GM12878 (cell line): ENCODE results near the gene AZU1. TPM values are rescaled to one million over a fixed set of nuclear protein-coding genes. Genes with fewer than 3 reads are reported as not detected.

Experiments
- ATAC-seq: fragments of 200-7000 bp; cut with Tn5 transposase; 3 replicates; pipeline ENCODE4 v1.9.1; 2020; ENCODE audit warnings: mild to moderate bottlenecking, moderate library complexity
- BruUV-seq: library from RNA; stranded (reverse); fragments of 400-500 nt; replicated peaks from 2 replicates; lab custom pipeline; 2021; lab: Mats Ljungman, UMichigan
- CTCF ChIA-PET: fragments of 300-600 bp; sonication (Branson Sonifier 250); formaldehyde crosslinking; extraction: SDS; loops from one replicate; lab custom pipeline; 2021; ENCODE audit warnings: inconsistent platforms; lab: Yijun Ruan, JAX
- POLR2A ChIA-PET: fragments of 350-600 bp; formaldehyde crosslinking; extraction: SDS; loops from one replicate; lab custom pipeline; 2021; ENCODE audit warnings: inconsistent platforms; lab: Charles Lee
- RAD21 ChIA-PET: fragments of 300-600 bp; sonication (Branson Sonifier 250); formaldehyde crosslinking; loops from one replicate; lab custom pipeline; 2023; ENCODE audit warnings: antibody characterized with exemption; ENCODE audit not compliant: unreplicated experiment; lab: Charles Lee
- SMC1A ChIA-PET: fragments of 300-600 bp; sonication (Branson Sonifier 250); formaldehyde crosslinking; loops from one replicate; lab custom pipeline; 2023; ENCODE audit not compliant: unreplicated experiment, uncharacterized antibody; lab: Charles Lee
- DNase-seq: peaks from one replicate; pipeline ENCODE4 v3.0.0-alpha.2; 2011; ENCODE audit warnings: low read depth, low spot score
- FAIRE-seq: peaks from 3 replicates; lab custom pipeline; 2011; peaks lifted over from hg19 to GRCh38; lab: Jason Lieb, UNC
- H2AFZ ChIP-seq: 2 replicates; pipeline ENCODE4 v1.6.0; 2011; ENCODE audit warnings: low read depth, low read length, control low read depth; ENCODE audit not compliant: control insufficient read depth
- H3K27ac ChIP-seq: 2 replicates; pipeline ENCODE4 v1.5.1; 2011; ENCODE audit warnings: control low read depth; ENCODE audit not compliant: control insufficient read depth, insufficient read depth
- H3K27me3 ChIP-seq, 2 experiments: replicated peaks in 1 of 2; 2 replicates each; pipeline versions ENCODE4 v1.6.0 to v1.6.1; 2011; ENCODE audit warnings: low read length in 1 of 2; ENCODE audit not compliant: control insufficient read depth in 2 of 2, insufficient read depth in 2 of 2
- H3K36me3 ChIP-seq, 2 experiments: 2 replicates each; pipeline ENCODE4 v1.5.1; 2011; ENCODE audit warnings: low read length in 1 of 2; ENCODE audit not compliant: control insufficient read depth in 2 of 2, insufficient read depth in 2 of 2
- H3K4me1 ChIP-seq: 2 replicates; pipeline ENCODE4 v1.6.1; 2011; ENCODE audit warnings: mild to moderate bottlenecking, low read length, moderate library complexity, mixed read lengths; ENCODE audit not compliant: control insufficient read depth, insufficient read depth
- H3K4me2 ChIP-seq: 2 replicates; pipeline ENCODE4 v1.6.0; 2011; ENCODE audit warnings: control low read depth; ENCODE audit not compliant: control insufficient read depth, insufficient read depth
- H3K4me3 ChIP-seq: fragments of 200-600 bp; sonication (generic); 2 replicates; pipeline ENCODE4 v1.5.1; 2016
- H3K79me2 ChIP-seq: 2 replicates; pipeline ENCODE4 v1.6.0; 2011; ENCODE audit warnings: low read length; ENCODE audit not compliant: control insufficient read depth, insufficient read depth
- H3K9ac ChIP-seq: 2 replicates; pipeline ENCODE4 v1.8.0; 2011; ENCODE audit warnings: low read length, control low read depth, mixed read lengths; ENCODE audit not compliant: control insufficient read depth, insufficient read depth
- H3K9me3 ChIP-seq: replicated peaks from 3 replicates; pipeline ENCODE4 v1.5.1; 2011; ENCODE audit warnings: mild to moderate bottlenecking, low read length; ENCODE audit not compliant: control insufficient read depth, insufficient read depth
- H4K20me1 ChIP-seq: 2 replicates; pipeline ENCODE4 v1.6.0; 2011; ENCODE audit not compliant: control insufficient read depth, insufficient read depth
- BCL11A ChIP-seq: IDR thresholded peaks from 2 replicates; pipeline ENCODE4 v1.6.1; 2011; ENCODE audit warnings: low read depth, low read length
- CBFB ChIP-seq: IDR thresholded peaks from 2 replicates; pipeline ENCODE4 v1.6.1; 2016; ENCODE audit warnings: antibody characterized with exemption, low read depth
- POLR2A ChIP-seq: IDR thresholded peaks from 2 replicates; pipeline ENCODE4 v1.6.1; 2011; ENCODE audit warnings: low read depth, mild to moderate bottlenecking, low read length
- POLR2AphosphoS5 ChIP-seq: IDR thresholded peaks from 2 replicates; pipeline ENCODE4 v1.6.1; 2011; ENCODE audit warnings: mild to moderate bottlenecking, low read length, inconsistent platforms
- REST ChIP-seq: IDR thresholded peaks from 2 replicates; pipeline ENCODE4 v1.6.1; 2012; ENCODE audit warnings: mild to moderate bottlenecking, low read depth, low read length
- WGBS: methylation state at CpG from one replicate; pipeline ENCODE4 v1.1.6; 2016; ENCODE audit warnings: low lambda C conversion rate; ENCODE audit not compliant: insufficient replicate concordance, insufficient coverage; ENCODE audit errors: missing lambda C conversion rate; 5-methylcytosine and 5-hydroxymethylcytosine counted together
- in situ Hi-C: fragments of 300-500 bp; cut with MboI; formaldehyde crosslinking; loops from 9 replicates; pipeline ENCODE4 v1.14.3; 2018; ENCODE audit warnings: mixed read lengths
- intact Hi-C: fragments of 100-400 bp; cut with micrococcal nuclease; formaldehyde crosslinking; loops from one replicate; pipeline ENCODE4 v1.14.2; 2022; ENCODE audit not compliant: unreplicated experiment
- polyA plus RNA-seq, 11 experiments: library from polyadenylated mRNA; depleted of rRNA in 4 of 11; unstranded in 6 of 11; stranded (reverse) in 5 of 11; fragments of >200 nt; fragmentation: Nextera tagmentation in 4 of 11; fragmentation: Illumina TruSeq in 1 of 11; extraction: Ambion mirVana in 4 of 11; extraction: Trizol in 1 of 11; gene quantifications; 1 replicate in 1 of 11; 2 replicates in 10 of 11; pipeline versions ENCODE4 v1.2.1 to v1.2.3, GENCODE V29; 2011 to 2016; ENCODE audit warnings: inconsistent platforms in 2 of 11, missing spikeins in 2 of 11, low read depth in 1 of 11
- total RNA-seq, 4 experiments: library from RNA; depleted of rRNA in 3 of 4; stranded (reverse); fragments of >200 nt in 3 of 4; fragmentation: Illumina TruSeq in 1 of 4; extraction: Trizol in 1 of 4; gene quantifications; 2 replicates each; pipeline versions ENCODE4 v1.2.1 to v1.2.3, GENCODE V29; 2013 to 2021
- TF ChIP-seq, protein P1 (sequence below): IDR thresholded peaks from 2 replicates; pipeline ENCODE4 v1.6.1; 2011; ENCODE audit warnings: borderline replicate concordance, low read depth, mild to moderate bottlenecking, moderate library complexity, low read length; ENCODE audit not compliant: insufficient read depth, poor library complexity, severe bottlenecking

The AZU1 gene
- total and polyA plus RNA-seq, 10 of the 15 experiments (the other 5 are each of a cell fraction or from before 2014, with no cell fraction given), result not detected

- DNase-seq, result no peak
- FAIRE-seq, result no peak
- intact Hi-C loops, result no loop called here
- H3K27ac ChIP-seq, result no peak overlapping the region
- H2AFZ ChIP-seq, result no peak overlapping the region
- no peak overlapping the region for H3K9ac ChIP-seq
- H3K36me3 ChIP-seq, result peaks cover 14 to 22% of the 10 kb centered on the region in 2 experiments; a peak in 3 of 4 replicates
- H3K27me3 ChIP-seq, result no peaks in the 10 kb centered on the region
- peak; percentile 11 for ATAC-seq
- H3K9me3 ChIP-seq, result no peaks in the 10 kb centered on the region; the same call in 2 of the 3 replicates
- BruUV-seq, result no TSS peak
- no peak overlapping the region for H3K4me3 ChIP-seq
- ChIA-PET RAD21 (no interaction called here), POLR2A (no interaction called here), SMC1A (no interaction called here), CTCF (no interaction called here)
- no peaks in the 10 kb centered on the region for H4K20me1 ChIP-seq
- in situ Hi-C loops, result no loop called here
- no peak for TF ChIP-seq REST
- peak; percentile 33; the same call in 1 of the 2 replicates for TF ChIP-seq BCL11A
- TF ChIP-seq, protein P1, sequence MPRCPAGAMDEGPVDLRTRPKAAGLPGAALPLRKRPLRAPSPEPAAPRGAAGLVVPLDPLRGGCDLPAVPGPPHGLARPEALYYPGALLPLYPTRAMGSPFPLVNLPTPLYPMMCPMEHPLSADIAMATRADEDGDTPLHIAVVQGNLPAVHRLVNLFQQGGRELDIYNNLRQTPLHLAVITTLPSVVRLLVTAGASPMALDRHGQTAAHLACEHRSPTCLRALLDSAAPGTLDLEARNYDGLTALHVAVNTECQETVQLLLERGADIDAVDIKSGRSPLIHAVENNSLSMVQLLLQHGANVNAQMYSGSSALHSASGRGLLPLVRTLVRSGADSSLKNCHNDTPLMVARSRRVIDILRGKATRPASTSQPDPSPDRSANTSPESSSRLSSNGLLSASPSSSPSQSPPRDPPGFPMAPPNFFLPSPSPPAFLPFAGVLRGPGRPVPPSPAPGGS, result no peak
- TF ChIP-seq POLR2AphosphoS5, result peak; percentile 81
- peak; percentile 83 for TF ChIP-seq POLR2A
- peak; percentile 53; the same call in 1 of the 2 replicates for TF ChIP-seq CBFB
- H3K4me1 ChIP-seq, result no peaks in the 10 kb centered on the region
- no peaks in the 10 kb centered on the region for H3K79me2 ChIP-seq
- H3K4me2 ChIP-seq, result no peak overlapping the region
- WGBS, result 90% methylated on average over 43 of the region's 49 CpGs
Observed at GRCh38 chr19:814152-815078, 13.2 kb upstream of the AZU1 start.
